Measurements from ENCODE around the gene SCIN. TPM values are rescaled to one million over a fixed set of nuclear protein-coding genes. Genes with fewer than 3 reads are reported as not detected.
"Not testable (repeated sequence)": the region's sequence is repeated elsewhere in the genome, so short reads cannot be mapped to it uniquely, and the experiment has no call there.

The SCIN gene
- total RNA-seq, 1 experiment from 2014 or later, result 0.39 TPM

DNA sequence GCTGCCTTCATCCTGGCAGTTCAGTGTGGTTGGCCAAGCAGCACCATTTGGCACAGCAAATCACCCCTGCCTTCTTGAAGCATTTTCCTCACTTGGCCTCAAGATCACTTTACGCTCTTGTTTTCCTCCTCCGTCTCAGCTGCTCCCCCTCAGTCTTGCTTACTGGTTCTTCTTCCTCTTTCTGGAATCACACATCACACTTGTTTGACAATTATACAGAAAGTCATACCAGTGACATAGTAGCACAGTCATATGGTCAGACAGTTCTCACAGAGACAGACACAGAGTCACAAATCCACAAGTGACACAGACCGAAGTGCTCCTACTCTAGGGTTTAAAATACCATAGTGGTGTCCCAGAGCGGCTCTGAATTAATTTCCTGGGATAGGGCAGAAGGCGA, 73.1 kb downstream of the SCIN start:
- CTCF ChIA-PET, result no interaction called here
- Histone ChIP-seq H3K4me3 (ENCODE audit: low read depth, low read length, poor library complexity, severe bottlenecking) (no peak overlapping the region), H3K4me1 (ENCODE audit: insufficient read depth, low read length, poor library complexity, severe bottlenecking) (no peaks in the 10 kb centered on the region), H3K9me3 (ENCODE audit: low read depth, low read length, poor library complexity, severe bottlenecking) (no peaks in the 10 kb centered on the region), H3K27me3 (replicated peaks; ENCODE audit: insufficient read depth, low read depth, low read length, poor library complexity) (no peaks in the 10 kb centered on the region), H3K27ac (ENCODE audit: low read depth, low read length, poor library complexity, severe bottlenecking) (no peak overlapping the region), H3K36me3 (ENCODE audit: insufficient read depth, low read length, poor library complexity, severe bottlenecking) (no peaks in the 10 kb centered on the region)
- no TSS peak for BruUV-seq (replicated peaks)
- intact Hi-C loops (cut with micrococcal nuclease; ENCODE audit: unreplicated experiment), result no loop called here
- DNase-seq (ENCODE audit: low spot score), result no peak
- TF ChIP-seq, protein P1, sequence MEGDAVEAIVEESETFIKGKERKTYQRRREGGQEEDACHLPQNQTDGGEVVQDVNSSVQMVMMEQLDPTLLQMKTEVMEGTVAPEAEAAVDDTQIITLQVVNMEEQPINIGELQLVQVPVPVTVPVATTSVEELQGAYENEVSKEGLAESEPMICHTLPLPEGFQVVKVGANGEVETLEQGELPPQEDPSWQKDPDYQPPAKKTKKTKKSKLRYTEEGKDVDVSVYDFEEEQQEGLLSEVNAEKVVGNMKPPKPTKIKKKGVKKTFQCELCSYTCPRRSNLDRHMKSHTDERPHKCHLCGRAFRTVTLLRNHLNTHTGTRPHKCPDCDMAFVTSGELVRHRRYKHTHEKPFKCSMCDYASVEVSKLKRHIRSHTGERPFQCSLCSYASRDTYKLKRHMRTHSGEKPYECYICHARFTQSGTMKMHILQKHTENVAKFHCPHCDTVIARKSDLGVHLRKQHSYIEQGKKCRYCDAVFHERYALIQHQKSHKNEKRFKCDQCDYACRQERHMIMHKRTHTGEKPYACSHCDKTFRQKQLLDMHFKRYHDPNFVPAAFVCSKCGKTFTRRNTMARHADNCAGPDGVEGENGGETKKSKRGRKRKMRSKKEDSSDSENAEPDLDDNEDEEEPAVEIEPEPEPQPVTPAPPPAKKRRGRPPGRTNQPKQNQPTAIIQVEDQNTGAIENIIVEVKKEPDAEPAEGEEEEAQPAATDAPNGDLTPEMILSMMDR (conservative IDR thresholded peaks at IDR 0.05; ENCODE audit: low read depth, low read length), result no peak
- TF ChIP-seq EZH2 (IDR thresholded peaks at IDR 0.05; ENCODE audit: borderline replicate concordance, low read depth, low read length, poor library complexity, severe bottlenecking), result no peak
- POLR2A ChIA-PET (ENCODE audit: low non-redundant PET), result no interaction called here

DNA sequence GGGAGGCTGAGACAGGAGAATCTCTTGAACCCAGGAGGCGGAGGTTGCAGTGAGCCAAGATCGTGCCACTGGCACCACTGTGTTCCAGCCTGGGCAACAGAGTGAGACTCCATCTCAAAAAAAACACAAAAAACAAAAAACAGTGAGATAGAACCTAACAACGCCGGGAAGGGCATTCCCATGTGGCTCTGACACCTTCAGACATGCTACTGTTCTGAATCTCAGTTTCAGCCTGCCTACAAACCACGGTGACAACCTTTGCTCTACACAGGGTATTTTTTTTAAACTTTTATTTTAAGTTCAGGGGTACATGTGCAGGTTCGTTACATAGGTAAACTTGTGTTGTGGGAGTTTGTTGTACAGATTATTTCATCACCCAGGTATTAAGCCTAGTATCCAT, 74.7 kb downstream of the SCIN start:
- H3K27me3 ChIP-seq (replicated peaks; ENCODE audit: insufficient read depth, low read depth, low read length, poor library complexity); DNase-seq (ENCODE audit: low spot score); H3K27ac ChIP-seq (ENCODE audit: low read depth, low read length, poor library complexity, severe bottlenecking); H3K4me3 ChIP-seq (ENCODE audit: low read depth, low read length, poor library complexity, severe bottlenecking); H3K4me1 ChIP-seq (ENCODE audit: insufficient read depth, low read length, poor library complexity, severe bottlenecking); POLR2A ChIA-PET (ENCODE audit: low non-redundant PET); BruUV-seq (replicated peaks); H3K36me3 ChIP-seq (ENCODE audit: insufficient read depth, low read length, poor library complexity, severe bottlenecking); H3K9me3 ChIP-seq (ENCODE audit: low read depth, low read length, poor library complexity, severe bottlenecking); intact Hi-C loops (cut with micrococcal nuclease; ENCODE audit: unreplicated experiment); CTCF ChIA-PET: not testable (repeated sequence)

DNA sequence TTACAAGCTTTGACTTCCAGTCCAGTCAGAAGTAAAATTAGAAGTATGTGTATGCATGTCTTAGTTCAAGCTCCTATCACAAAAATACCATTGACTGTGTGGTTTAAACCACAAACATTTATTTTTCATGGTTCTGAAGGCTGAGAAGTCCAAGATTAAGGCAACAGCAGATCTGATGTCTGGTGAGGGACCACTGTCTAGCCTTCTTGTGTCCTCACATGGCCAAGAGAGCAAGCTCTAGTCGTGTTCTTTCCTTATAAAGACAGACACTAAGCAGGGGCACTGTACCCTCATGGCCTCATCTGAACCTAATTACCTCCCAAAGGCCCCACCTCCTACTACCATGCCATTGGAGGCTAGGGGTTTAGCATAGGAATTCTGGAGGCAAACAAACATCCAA, 75.6 kb downstream of the SCIN start:
- no peaks in the 10 kb centered on the region for H3K36me3 ChIP-seq (ENCODE audit: insufficient read depth, low read length, poor library complexity, severe bottlenecking)
- ChIA-PET POLR2A (ENCODE audit: low non-redundant PET) (no interaction called here), CTCF (no interaction called here)
- no peaks in the 10 kb centered on the region for H3K9me3 ChIP-seq (ENCODE audit: low read depth, low read length, poor library complexity, severe bottlenecking)
- BruUV-seq (replicated peaks), result no TSS peak
- no peaks in the 10 kb centered on the region for H3K4me1 ChIP-seq (ENCODE audit: insufficient read depth, low read length, poor library complexity, severe bottlenecking)
- intact Hi-C loops (cut with micrococcal nuclease; ENCODE audit: unreplicated experiment), result no loop called here
- TF ChIP-seq EZH2 (IDR thresholded peaks at IDR 0.05; ENCODE audit: borderline replicate concordance, low read depth, low read length, poor library complexity, severe bottlenecking), result no peak
- TF ChIP-seq, protein P1 (conservative IDR thresholded peaks at IDR 0.05; ENCODE audit: low read depth, low read length), result no peak
- no peak for DNase-seq (ENCODE audit: low spot score)
- no peaks in the 10 kb centered on the region for H3K27me3 ChIP-seq (replicated peaks; ENCODE audit: insufficient read depth, low read depth, low read length, poor library complexity)
- no peak overlapping the region for H3K4me3 ChIP-seq (ENCODE audit: low read depth, low read length, poor library complexity, severe bottlenecking)
- no peak overlapping the region for H3K27ac ChIP-seq (ENCODE audit: low read depth, low read length, poor library complexity, severe bottlenecking)

DNA sequence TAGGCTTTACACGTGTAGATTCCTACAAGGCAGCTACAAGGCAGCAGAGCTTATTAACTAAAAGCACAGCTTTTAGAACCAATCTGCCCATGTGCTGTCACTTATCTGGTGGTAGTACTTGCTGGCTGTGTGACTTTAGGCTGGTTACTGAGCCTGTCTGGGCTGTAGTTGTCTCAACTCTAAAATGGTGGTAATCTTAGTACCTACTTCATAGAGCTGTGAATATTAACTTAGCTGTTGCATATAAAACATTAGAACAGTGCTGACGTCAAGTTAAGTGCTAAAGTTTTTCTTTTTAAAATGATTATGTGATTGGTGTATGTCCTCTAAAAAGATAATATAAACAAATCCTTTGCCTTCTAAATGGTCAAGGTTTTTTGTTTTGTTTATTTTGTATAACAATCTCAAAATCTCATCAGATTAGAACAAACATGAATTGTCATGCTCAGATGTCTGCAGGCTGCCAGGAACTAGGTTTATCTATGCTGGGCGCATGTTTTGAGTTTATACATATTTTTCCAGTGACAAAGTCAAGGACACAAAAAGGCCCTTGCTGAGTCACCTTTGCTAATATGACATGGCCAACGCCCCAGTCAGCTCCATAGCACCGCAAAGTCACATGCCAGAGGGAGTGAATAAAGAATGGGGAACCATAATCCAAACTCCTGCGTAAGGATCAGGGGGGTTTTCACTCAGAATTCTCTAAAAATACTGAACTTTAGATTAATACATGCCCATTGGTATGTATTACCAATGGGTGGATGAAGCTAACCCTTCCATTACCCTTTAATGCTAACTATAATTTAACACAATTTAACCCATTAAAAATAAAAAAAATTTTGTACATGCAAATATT, 77.1 kb downstream of the SCIN start:
- intact Hi-C loops (cut with micrococcal nuclease; ENCODE audit: unreplicated experiment), result no loop called here

More for the DNA sequence above, 77.1 kb downstream of the SCIN start:
- H3K36me3 ChIP-seq (ENCODE audit: insufficient read depth, low read length, poor library complexity, severe bottlenecking), result no peaks in the 10 kb centered on the region
- ChIA-PET CTCF (no interaction called here), POLR2A (ENCODE audit: low non-redundant PET) (no interaction called here)
- no peaks in the 10 kb centered on the region for H3K27me3 ChIP-seq (replicated peaks; ENCODE audit: insufficient read depth, low read depth, low read length, poor library complexity)
- no peaks in the 10 kb centered on the region for H3K9me3 ChIP-seq (ENCODE audit: low read depth, low read length, poor library complexity, severe bottlenecking)
- TF ChIP-seq, protein P1 (conservative IDR thresholded peaks at IDR 0.05; ENCODE audit: low read depth, low read length), result no peak
- TF ChIP-seq EZH2 (IDR thresholded peaks at IDR 0.05; ENCODE audit: borderline replicate concordance, low read depth, low read length, poor library complexity, severe bottlenecking), result no peak
- no peak overlapping the region for H3K27ac ChIP-seq (ENCODE audit: low read depth, low read length, poor library complexity, severe bottlenecking)
- DNase-seq (ENCODE audit: low spot score), result no peak
- no TSS peak for BruUV-seq (replicated peaks)
- H3K4me1 ChIP-seq (ENCODE audit: insufficient read depth, low read length, poor library complexity, severe bottlenecking), result no peaks in the 10 kb centered on the region
- no peak overlapping the region for H3K4me3 ChIP-seq (ENCODE audit: low read depth, low read length, poor library complexity, severe bottlenecking)

Data from A673 (cell line).